ENCODE results near the gene NUP160. TPM values are rescaled to one million over a fixed set of nuclear protein-coding genes. Genes with fewer than 3 reads are reported as not detected.
"Not testable (repeated sequence)": the region's sequence is repeated elsewhere in the genome, so short reads cannot be mapped to it uniquely, and the experiment has no call there.

NUP160 gene
- total RNA-seq, 2 donors from 2014 or later: 22.7 to 35.4 TPM

DNA sequence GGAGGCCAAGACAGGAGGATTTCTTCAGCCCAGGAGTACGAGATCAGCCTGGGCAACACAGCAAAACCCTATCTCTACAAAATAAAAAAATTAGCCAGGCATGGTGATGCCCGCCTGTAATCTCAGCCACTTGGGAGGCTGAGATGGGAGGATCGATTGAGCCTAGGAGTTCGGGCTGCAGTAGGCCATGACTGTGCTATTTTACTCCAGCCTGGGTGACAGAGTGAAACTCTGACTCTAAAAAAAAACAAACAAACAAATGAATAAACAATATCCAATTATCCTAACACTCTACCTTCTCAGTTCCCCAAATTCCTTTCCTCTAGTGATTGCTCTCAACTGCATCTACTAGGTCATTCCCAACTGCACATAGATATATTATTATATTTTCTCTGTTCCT, 5.4 kb downstream of the NUP160 start:
- Histone ChIP-seq H3K36me3 (no peaks in the 10 kb centered on the region), H3K4me1 (peaks cover 6% of the 10 kb centered on the region), H3K27ac (no peak overlapping the region), H3K9me3 (no peaks in the 10 kb centered on the region), H3K4me3 (no peak overlapping the region), H3K27me3 (no peaks in the 10 kb centered on the region), H3K9ac (ENCODE audit: low read depth in 2 of 2, low read length in 2 of 2) (no peak overlapping the region)
- TF ChIP-seq, protein P1, sequence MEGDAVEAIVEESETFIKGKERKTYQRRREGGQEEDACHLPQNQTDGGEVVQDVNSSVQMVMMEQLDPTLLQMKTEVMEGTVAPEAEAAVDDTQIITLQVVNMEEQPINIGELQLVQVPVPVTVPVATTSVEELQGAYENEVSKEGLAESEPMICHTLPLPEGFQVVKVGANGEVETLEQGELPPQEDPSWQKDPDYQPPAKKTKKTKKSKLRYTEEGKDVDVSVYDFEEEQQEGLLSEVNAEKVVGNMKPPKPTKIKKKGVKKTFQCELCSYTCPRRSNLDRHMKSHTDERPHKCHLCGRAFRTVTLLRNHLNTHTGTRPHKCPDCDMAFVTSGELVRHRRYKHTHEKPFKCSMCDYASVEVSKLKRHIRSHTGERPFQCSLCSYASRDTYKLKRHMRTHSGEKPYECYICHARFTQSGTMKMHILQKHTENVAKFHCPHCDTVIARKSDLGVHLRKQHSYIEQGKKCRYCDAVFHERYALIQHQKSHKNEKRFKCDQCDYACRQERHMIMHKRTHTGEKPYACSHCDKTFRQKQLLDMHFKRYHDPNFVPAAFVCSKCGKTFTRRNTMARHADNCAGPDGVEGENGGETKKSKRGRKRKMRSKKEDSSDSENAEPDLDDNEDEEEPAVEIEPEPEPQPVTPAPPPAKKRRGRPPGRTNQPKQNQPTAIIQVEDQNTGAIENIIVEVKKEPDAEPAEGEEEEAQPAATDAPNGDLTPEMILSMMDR (IDR thresholded peaks at IDR 0.05): no peak
- DNase-seq: no peak
- intact Hi-C loops (cut with DNase I): no loop called here

DNA sequence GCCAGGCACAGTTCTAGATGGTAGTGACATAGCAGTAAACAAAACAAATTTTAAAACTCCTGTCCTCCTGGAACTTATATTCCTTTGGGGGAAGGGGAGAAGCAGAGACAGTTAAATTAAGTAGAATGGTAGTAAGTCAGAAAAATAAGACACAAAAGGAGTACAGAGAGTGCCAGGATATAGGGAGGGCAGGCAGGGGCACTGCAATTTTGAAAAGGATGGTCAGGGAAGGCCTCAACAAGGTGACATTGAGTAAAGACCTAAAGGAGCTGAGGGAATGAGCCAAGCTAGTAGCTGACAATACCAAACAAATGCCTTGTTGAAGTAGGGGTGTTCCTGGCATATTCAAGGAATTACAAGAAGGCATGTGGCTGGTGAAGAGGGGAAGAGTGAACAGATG, 10.2 kb downstream of the NUP160 start:
- Histone ChIP-seq H3K9ac (ENCODE audit: low read depth in 2 of 2, low read length in 2 of 2) (no peak overlapping the region), H3K9me3 (no peaks in the 10 kb centered on the region), H3K4me3 (no peak overlapping the region), H3K36me3 (peaks cover 15% of the 10 kb centered on the region), H3K27me3 (no peaks in the 10 kb centered on the region), H3K4me1 (no peaks in the 10 kb centered on the region), H3K27ac (no peak overlapping the region)
- intact Hi-C loops (cut with DNase I): no loop called here
- DNase-seq: no peak
- TF ChIP-seq, protein P1 (IDR thresholded peaks at IDR 0.05): no peak

DNA sequence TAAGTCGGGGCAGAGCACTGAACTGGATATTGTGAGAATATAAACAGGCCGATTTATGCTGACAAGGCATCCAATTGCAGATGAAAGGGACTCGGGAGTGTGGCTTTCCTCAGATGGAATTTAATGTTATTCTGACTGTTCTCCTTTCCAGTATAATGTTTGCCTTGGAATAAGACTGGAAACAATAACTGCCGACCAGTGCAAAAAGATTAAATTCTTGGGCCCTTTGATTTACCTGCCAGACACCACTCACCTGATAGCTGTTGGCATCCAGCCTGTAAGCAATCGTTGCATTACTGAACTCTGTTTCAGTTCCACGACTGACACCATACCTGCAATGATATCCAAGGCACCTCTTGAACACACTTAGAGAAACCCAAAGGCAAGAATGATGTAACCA, 10.9 kb downstream of the NUP160 start:
- TF ChIP-seq, protein P1 (IDR thresholded peaks at IDR 0.05): no peak
- no peaks in the 10 kb centered on the region for H3K27me3 ChIP-seq
- no peaks in the 10 kb centered on the region for H3K4me1 ChIP-seq
- no peak for DNase-seq
- no peak overlapping the region for H3K4me3 ChIP-seq
- H3K27ac ChIP-seq: no peak overlapping the region
- intact Hi-C loops (cut with DNase I): no loop called here
- no peaks in the 10 kb centered on the region for H3K9me3 ChIP-seq
- H3K9ac ChIP-seq (ENCODE audit: low read depth in 2 of 2, low read length in 2 of 2): no peak overlapping the region
- peaks cover 15% of the 10 kb centered on the region for H3K36me3 ChIP-seq

DNA sequence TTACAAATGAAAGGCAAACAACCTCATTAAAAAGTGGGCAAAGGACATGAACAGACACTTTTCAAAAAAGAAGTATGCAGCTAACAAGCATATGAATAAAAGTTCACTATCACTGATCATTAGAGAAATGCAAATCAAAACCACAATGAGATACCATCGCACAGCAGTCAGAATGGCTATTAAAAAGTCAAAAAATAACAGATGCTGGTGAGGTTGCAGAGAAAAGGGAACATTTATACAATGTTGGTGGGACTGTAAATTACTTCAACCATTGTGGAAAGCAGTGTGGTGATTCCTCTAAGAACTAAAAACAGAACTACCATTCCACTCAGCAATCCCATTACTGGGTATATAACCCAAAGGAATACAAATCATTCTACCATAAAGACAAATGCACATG, 18.1 kb downstream of the NUP160 start:
- H3K4me1 ChIP-seq; H3K9me3 ChIP-seq; H3K27me3 ChIP-seq; H3K9ac ChIP-seq (ENCODE audit: low read depth in 2 of 2, low read length in 2 of 2); intact Hi-C loops (cut with DNase I); H3K4me3 ChIP-seq; DNase-seq; H3K27ac ChIP-seq: not testable (repeated sequence)
- peaks cover 15% of the 10 kb centered on the region for H3K36me3 ChIP-seq

DNA sequence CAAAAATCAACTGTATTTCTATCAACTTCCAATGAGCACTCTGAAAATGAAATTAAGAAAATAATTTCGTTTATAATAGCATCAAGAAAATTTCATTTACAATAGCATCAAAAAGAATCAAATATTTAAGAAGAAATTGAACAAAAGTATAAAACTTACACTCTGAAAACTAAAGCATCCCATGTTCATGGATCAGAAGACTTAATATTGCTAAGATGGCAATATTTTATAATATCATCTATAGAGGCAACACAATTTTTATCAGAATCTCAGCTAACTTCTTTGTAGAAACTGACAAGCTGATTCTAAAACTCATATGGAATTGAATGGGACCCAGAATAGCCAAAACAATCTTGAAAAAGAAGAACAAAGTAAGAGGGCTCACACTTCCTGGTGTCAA, 19.9 kb downstream of the NUP160 start:
- Histone ChIP-seq H3K4me1 (no peaks in the 10 kb centered on the region), H3K9me3 (no peaks in the 10 kb centered on the region), H3K4me3 (no peak overlapping the region), H3K27me3 (no peaks in the 10 kb centered on the region), H3K9ac (ENCODE audit: low read depth in 2 of 2, low read length in 2 of 2) (no peak overlapping the region), H3K27ac (no peak overlapping the region), H3K36me3 (no peaks in the 10 kb centered on the region)
- no peak for DNase-seq
- intact Hi-C loops (cut with DNase I): no loop called here
- TF ChIP-seq, protein P1 (IDR thresholded peaks at IDR 0.05): no peak

DNA sequence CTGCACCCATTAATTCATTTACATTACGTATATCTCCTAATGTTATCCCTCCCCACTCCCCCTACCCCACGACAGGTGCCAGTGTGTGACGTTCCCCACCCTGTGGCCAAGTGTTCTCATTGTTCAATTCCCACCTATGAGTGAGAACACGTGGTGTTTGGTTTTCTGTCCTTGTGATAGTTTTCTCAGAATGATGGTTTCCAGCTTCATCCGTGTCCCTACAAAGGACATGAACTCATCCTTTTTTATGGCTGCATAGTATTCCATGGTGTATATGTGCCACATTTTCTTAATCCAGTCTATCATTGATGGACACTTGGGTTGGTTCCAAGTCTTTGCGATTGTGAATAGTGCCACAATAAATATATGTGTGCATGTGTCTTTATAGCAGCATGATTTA, 25.5 kb downstream of the NUP160 start:
- intact Hi-C loops (cut with DNase I); H3K27me3 ChIP-seq; H3K4me1 ChIP-seq; H3K9ac ChIP-seq (ENCODE audit: low read depth in 2 of 2, low read length in 2 of 2); DNase-seq; H3K9me3 ChIP-seq; H3K4me3 ChIP-seq; H3K36me3 ChIP-seq; H3K27ac ChIP-seq: not testable (repeated sequence)

DNA sequence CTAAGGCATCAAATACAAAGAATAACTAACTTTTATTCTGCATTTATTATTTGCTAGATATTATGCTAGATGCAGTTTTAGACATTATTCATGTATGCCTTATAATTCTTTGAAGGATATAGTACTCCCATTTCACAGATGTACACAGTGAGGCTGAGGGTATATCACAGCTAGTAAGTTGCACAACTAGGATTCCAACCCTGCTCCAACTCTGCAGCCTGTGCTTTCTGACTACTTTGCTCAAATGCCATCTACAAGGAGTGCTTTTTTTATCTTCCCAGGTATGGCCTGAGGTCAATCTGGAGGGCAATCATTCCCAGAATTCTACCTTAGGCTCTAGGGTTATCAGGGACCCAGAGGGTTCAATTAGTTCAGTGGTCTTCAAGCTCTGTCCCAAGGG, 28.4 kb downstream of the NUP160 start:
- no peak overlapping the region for H3K27ac ChIP-seq
- H3K9ac ChIP-seq (ENCODE audit: low read depth in 2 of 2, low read length in 2 of 2): no peak overlapping the region
- H3K27me3 ChIP-seq: no peaks in the 10 kb centered on the region
- H3K4me3 ChIP-seq: no peak overlapping the region
- TF ChIP-seq, protein P1 (IDR thresholded peaks at IDR 0.05): no peak
- no peaks in the 10 kb centered on the region for H3K4me1 ChIP-seq
- H3K36me3 ChIP-seq: peaks cover 8% of the 10 kb centered on the region
- DNase-seq: no peak
- intact Hi-C loops (cut with DNase I): no loop called here
- no peaks in the 10 kb centered on the region for H3K9me3 ChIP-seq
